ENCODE results near the gene CCDC107.

DNA sequence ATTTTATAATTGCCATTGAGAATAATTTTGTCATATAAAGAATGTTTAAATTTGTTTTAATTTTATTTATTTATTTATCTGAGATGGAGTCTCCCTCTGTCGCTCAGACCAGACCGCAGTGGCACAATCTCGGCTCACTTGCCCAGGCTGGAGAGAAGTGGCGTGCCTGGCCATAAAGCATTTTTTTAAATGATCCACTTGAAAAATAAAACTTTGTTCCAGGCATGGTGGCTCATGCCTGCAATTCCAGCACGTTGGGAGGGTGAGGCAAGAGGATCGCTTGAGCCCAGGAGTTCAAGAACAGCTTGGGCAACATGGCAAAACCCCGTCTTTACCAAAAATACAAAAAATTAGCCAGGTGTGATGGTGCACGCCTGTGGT lies 5.3 kb upstream of the CCDC107 start:
- TF ChIP-seq HDAC2 (IDR thresholded peaks at IDR 0.05) = no peak
- TF ChIP-seq POLR2A (IDR thresholded peaks at IDR 0.05; ENCODE audit: low read length) = no peak
- TF ChIP-seq, protein P1, sequence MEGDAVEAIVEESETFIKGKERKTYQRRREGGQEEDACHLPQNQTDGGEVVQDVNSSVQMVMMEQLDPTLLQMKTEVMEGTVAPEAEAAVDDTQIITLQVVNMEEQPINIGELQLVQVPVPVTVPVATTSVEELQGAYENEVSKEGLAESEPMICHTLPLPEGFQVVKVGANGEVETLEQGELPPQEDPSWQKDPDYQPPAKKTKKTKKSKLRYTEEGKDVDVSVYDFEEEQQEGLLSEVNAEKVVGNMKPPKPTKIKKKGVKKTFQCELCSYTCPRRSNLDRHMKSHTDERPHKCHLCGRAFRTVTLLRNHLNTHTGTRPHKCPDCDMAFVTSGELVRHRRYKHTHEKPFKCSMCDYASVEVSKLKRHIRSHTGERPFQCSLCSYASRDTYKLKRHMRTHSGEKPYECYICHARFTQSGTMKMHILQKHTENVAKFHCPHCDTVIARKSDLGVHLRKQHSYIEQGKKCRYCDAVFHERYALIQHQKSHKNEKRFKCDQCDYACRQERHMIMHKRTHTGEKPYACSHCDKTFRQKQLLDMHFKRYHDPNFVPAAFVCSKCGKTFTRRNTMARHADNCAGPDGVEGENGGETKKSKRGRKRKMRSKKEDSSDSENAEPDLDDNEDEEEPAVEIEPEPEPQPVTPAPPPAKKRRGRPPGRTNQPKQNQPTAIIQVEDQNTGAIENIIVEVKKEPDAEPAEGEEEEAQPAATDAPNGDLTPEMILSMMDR (IDR thresholded peaks at IDR 0.05) = no peak
- no peak for TF ChIP-seq ESRRA (IDR thresholded peaks at IDR 0.05; ENCODE audit: borderline replicate concordance, low read length)
- no peak for TF ChIP-seq NFE2L2 (conservative IDR thresholded peaks at IDR 0.05; ENCODE audit: low read length)
- no peak for TF ChIP-seq EP300 (IDR thresholded peaks at IDR 0.05)
- no peak for TF ChIP-seq RNF2 (IDR thresholded peaks at IDR 0.05; ENCODE audit: borderline replicate concordance, low read depth)

Measured in A549 (cell line).